ENCODE data around the gene ZMAT2.
"Not testable (repeated sequence)": the region's sequence is repeated elsewhere in the genome, so short reads cannot be mapped to it uniquely, and the experiment has no call there.

The ZMAT2 gene, protein sequence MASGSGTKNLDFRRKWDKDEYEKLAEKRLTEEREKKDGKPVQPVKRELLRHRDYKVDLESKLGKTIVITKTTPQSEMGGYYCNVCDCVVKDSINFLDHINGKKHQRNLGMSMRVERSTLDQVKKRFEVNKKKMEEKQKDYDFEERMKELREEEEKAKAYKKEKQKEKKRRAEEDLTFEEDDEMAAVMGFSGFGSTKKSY

DNA sequence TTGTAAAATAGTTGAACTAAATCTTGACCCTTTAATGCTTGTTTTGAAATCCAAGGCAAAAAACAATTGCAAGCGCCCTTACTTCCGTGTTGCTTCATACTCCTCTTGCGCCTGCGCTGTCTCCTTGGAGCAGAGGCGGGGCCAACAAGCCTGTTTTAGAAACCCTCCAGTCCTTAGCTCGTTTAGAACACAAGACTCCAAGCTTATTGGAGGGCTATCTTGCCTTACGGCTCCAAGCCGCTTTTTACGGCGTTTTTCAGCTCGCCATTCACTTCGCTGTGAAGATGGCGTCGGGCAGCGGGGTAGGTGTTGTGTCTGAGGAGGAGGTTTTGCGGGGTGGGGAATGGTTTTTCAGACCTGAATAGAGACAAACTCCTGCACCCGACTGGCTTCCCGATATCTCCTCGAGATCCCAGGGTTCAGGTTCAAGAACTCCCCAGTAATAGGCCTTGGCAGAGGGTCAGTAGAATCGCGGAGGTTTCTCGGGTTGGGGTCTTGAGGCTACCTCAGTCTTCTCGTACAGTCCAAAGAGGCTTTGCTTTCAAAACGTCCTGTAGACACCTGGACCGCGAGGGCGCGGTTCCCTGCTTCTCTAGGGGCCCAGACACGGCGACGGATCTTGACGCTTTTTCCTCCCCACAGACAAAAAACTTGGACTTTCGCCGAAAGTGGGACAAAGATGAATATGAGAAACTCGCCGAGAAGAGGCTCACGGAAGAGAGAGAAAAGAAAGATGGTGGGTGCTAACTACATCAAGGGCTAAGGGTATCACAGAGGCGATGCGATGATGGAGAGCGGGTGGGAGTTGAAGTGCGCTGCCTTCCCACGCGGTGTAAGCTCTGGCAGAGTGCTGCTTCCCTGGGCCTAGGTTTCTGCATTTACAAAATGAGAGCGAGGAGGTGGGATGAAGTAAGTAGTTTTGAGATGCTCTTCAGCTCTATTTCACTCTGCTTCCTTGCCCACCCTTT is at the start of gene ZMAT2:
ZMAT2 (plus strand) TSS at position 271 of the 968 bp plus-strand sequence; CDS start at position 285, 14 bp downstream.
- peak; percentile 80 for DNase-seq (ENCODE audit: low read depth)

DNA sequence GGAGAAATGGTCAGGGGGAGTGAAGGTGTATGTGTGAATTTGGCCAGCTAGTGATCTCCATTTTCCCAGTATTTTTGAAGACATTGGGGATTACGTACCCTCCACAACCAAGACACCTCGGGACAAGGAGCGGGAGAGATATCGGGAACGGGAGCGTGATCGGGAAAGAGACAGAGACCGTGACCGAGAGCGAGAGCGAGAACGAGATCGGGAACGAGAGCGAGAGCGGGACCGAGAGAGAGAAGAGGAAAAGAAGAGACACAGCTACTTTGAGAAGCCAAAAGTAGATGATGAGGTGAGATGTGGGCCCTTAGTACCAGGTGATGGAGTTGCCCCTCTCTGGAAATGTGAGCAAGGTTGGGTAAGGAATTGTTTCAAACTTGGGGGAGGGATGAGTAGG is 41.4 kb upstream of the ZMAT2 start:
- DNase-seq (ENCODE audit: low read depth): no peak

DNA sequence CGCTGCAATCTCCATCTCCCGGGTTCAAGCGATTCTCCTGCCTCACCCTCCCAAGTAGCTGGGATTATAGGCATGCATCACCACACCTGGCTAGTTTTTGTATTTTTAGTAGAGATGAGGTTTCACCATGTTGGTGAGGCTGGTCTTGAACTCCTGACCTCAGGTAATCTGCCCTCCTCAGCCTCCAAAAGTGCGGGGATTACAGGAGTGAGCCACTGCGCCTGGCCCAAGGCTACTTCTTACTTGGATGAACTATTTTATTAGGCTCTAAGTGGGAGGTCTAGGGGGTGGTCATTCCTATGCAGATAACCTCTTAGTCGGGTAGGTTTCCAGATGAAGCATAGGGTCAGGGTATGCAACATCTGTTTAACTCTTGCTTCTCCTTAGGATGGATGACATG is 39.9 kb upstream of the ZMAT2 start:
- DNase-seq (ENCODE audit: low read depth): not testable (repeated sequence)

DNA sequence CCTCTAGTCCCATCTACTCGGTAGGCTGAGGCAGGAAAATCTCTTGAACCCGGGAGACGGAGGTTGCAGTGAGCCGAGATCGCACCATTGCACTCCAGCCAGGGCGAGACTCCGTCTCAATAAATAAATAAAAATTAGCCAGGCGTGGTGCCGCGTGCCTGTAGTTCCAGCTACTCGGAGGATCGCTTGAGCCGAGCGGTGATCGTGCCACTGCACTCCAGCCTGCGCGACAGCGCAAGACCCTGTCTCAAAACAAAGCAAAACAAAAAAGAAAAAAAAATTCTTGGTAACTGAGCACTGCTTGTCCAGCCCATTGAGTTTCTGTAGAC is 36.3 kb upstream of the ZMAT2 start:
- DNase-seq (ENCODE audit: low read depth): no peak

DNA sequence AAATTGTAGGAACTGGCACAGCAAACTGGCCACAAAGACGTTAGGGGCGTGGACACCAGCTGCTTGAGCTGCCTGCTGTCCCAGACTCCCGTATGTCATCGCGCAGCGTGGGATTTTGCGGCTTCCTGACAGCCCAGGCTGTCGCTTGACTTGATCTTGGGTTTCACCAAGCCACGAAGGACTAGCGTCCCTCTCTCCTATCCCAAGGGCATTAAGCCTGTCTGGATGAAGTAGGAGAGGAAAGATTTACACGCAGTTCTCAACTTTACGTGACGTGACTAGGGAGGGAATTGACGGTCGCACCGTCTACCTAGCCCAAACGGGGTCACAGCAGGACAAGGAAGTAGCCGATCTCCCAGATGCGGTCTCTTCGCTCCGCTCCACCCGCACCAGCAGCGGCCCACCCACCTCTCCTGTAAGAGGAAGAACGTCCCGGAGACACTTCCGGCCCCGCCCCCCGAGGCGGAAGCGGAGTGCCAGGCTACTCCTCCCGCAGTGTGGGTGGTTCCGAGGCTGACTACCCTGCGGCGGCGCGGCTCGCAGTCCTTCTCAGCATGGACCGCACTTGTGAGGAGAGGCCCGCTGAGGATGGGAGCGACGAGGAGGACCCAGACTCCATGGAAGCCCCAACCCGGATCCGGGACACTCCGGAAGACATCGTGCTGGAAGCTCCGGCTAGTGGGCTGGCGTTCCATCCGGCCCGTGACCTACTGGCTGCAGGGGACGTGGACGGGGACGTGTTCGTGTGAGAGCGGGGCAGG is 35.7 kb upstream of the ZMAT2 start, which contains the start of gene WDR55:
WDR55 (plus strand) TSS at position 546 of the 761 bp plus-strand sequence; CDS start at position 555, 9 bp downstream.
- peak; percentile 93 for DNase-seq (ENCODE audit: low read depth)

DNA sequence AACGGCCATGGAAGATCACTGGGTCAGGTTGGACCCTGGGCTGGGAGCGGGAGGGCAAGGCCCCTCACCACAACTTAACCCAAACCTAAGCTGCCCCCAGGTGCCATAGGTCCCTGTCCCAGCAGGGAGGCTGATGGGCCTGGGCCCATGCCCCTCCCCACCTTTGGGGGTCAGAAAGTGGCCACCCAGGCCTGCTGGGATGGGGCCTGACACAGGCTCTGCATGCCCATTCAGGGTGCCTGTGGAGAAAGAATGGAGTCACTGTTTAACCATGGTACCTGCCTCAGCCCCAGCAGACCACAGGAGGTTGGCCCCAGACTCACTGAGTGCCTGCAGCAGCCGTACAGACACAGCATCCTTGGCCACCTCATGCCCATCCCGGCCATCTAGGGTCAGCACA is 29.2 kb upstream of the ZMAT2 start:
- DNase-seq (ENCODE audit: low read depth): not testable (repeated sequence)

DNA sequence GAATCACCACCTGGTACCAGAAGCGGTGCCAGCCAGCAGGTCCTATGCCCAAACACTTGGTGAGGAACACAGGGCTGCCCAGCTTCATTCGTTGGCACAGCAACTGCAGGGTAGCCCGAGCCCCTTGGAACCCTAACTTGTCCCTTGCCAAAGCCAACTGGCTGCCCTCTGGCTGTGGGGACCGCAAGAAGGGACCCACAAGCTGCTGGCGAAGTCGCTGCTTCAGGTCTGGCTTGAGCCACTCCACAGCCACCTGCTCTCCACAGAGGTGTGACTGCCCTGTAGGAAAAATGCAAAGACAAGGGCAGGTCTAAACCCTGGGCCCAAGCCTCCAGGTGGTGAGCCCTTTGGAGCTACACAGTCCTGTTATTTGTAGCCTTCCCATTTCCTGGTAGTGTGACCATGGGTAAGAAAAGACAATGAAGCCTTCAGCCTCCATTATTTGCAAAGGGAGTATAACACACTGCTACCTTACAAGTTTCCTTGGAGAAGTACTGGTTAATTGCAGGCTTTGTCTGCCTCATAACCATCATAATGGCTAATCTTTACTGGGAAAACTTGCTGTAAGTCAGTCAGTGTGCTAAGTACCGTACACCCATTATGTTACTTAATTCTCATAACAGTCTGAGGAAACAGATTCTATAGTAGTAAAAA is 28.6 kb upstream of the ZMAT2 start:
- no peak for DNase-seq (ENCODE audit: low read depth)

DNA sequence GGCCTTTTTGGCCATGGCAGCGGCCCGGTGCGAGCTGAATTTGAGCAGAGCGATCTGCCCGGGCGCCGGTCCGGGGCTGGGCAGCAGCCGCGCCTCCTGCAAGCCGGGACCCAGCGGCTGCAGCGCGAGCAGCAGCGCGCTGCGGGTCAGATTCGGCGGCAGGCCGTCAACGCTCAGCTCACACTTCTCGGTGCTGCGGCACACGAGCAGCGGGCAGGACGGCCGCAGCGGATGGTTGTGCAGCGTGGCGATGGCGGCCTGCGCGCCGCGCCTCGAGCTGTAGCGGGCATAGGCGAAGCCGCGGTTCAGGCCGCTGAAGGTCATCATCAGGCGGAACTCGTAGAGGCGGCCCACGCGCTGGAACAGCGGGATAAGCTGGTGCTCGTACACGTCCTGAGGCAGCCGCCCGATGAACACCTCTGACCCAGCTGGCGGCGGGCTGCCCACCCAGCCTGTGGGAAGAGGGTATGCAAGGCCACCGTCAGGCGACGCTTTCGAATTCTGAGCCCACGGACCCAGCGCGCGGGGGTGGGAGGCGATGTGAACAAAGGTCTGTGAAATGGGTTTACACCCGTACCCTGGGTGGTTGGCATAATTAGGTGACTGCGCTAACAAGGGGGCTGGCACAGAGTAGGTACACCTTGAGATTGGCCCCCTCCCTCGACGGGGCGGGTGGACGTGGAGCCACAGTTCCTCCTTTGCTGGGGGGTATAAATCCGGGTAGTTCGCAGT is 27.6 kb upstream of the ZMAT2 start:
- DNase-seq (ENCODE audit: low read depth): no peak

DNA sequence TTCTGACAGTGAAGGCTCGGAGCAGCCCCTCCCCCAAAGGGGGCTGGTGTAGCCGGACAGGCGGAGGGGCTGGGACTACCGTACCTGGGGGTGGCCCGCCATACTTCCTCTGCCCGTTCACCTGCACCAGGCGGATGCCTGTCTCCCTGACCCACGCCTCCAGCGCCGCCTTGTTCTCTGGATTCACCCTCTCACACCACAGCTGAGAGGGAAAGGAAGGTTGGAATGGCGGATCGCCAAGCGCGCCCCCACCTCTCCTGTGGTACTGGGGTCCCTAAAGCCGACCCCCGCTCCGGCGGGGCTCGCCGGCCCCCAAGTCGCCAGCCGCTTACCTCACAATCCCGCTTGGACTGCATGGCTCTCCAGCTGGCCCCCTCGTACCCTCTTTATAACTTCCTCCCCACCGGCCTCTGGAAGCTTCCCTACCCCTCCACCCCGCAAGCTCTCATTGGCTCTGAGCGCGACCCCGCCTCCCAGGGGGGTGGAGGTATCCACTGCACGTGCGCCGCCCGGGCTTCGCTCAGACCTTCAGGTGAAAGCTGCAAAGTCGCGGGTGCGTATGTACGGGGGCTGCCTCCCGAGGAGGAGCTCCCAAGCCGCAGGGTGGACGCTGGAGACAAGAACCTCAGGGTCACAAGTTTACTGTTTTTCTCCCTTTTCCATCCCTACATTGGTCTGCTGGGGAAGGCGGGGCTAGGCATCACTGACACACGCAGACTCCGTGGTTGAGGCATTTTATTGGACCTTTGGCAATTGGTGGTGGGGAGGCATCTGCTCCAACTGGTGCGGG is 26.9 kb upstream of the ZMAT2 start, which contains the start of gene DND1:
DND1 (minus strand) TSS at position 390 of the 790 bp plus-strand sequence; CDS start at position 356, 34 bp downstream.
- DNase-seq (ENCODE audit: low read depth): no peak

DNA sequence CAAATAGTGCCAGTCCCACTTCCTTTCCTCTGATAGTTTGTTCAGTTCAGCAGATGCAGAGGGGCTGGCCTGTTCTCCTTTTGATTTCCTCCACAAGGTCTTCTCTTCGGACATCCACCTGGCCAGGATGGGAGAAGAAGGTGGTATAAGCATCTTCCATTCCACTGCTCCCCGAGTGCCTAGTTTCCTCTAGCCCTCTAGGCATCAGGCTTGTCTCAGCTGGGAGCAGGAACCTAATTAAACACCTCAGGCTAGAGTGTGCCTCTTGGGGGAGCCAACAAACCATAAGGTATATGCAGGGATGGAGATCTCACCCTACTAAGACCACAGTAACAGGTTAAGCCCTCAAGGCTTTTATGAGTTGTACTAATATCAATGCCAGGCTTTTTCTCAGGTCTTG is 26.0 kb upstream of the ZMAT2 start:
- DNase-seq (ENCODE audit: low read depth): no peak

DNA sequence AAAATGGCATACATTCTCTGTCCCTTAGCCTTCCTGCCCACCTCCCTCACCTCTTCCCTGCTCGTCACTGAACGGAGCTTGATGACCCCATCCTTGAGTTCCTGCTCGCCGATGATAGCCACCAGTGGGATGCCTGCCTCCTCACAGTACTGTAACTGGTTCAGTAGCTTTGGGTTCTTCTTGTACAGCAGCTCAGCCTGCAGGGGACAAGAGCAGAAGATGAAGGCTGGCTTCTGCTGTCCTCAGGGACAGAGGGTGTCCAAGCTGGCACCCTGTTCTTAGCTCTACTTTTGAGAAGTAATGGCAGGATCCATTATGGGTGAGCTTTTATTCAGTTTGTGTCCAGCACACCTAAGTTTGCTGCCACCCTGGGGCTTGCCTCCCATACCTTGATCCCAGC is 25.6 kb upstream of the ZMAT2 start:
- DNase-seq (ENCODE audit: low read depth): no peak

DNA sequence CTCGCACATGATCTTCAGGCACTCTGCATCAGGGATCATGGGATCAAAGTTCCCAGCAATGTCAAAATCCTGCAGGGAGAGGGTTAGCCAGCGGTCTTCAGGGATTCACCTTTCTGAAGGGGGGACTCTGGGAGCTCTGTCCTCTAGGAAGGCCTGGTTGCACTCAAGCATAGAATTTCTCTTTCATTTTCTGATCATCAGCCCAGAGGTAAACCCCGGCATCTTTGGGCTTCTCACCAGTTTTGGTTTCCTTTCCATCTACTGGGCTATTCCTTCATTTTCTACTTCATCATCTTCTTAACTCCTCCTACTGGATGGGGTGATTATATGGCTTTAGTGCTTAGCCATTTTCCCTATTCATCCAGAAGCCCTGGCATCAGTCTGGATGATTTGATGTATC is 22.3 kb upstream of the ZMAT2 start:
- no peak for DNase-seq (ENCODE audit: low read depth)

DNA sequence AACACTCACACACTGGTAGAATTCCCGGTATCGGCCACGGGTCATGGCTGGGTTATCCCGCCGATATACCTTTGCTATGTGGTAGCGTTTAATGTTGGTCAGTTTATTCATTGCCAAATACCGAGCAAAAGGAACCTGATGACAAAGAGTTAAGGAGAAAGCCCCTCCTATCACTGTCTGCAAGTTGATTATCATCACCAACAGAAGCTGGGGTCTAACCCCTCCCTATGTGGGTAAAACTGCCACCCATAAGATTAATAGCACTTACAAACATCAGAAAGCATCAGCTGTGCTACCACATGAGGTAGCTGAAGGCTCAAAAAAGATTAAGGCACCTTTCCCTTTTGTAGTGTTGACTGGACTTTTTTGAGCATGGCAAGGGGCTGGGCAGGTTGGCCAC is 21.3 kb upstream of the ZMAT2 start:
- DNase-seq (ENCODE audit: low read depth): no peak

DNA sequence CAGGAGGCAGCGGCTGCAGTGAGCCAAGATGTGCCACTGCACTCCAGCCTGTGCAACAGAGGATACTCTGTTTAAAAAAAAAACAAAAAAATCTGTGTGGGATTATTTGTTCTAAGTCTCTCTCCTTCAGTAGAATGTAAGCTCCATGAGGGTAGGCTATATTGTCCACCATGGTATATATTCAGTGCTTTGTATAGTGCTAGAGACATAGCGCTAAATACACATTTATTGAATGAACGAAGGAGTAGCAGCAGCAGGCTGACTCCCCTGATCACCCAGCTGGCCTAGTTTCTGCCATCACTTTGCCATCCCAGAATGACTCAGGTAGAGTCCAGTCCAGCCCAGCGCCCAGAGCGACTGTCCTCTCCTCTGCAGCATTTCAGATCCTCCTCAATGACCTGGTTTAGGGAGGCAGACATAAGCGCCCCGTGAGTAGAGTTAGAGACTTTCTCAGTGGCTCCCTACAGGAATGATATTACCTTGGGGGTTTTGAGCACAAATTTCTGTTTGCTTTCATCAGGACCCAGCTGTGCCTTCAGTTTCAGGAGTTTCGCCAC is 9.8 kb upstream of the ZMAT2 start:
- DNase-seq (ENCODE audit: low read depth): no peak

DNA sequence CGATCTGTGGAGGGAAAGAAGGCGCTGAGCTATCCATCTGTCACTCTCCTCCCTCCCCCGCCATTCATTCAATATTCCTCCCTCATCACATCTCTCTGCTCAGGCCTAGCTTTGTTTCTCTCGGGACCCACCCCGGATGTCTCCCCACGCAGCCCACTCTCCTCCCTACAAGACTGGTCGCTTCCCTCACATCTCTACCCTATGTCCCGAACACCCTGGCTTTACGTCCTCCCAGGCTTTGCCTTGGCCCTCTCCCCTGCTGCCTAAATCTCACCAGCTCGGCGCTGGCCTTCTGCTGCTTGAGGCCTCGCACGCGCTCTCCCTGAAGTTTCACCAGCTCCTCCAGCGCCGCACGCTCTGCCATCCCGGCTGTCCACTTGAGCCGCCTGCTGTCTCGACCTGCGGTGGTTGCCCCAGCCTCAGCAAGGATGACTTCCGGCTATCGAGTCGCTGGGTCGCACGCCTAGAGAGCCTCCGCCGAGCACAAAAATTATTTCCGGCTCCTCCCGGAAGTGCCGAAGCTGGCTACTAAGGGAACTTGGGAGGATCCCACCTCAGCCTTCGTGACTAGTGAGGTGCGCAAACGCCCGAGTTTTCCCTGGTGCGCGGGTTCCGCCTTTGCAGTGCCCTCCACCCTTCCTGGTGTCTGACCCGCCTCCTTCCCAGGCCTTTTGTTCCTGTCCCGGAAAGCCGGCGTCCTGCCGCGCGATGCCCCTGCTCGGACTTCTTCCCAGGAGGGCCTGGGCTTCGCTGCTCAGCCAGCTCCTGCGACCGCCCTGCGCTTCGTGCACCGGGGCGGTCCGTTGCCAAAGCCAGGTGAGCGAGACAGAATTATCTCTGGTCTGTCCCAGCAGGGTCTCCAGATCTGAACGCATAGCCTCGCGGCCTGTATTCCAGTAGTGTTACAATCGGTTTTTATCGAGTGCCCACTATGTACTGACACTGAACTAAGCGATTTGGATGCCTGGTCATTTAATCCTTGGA is 9.0 kb upstream of the ZMAT2 start, which contains the start of the genes HARS1 and HARS2:
HARS1 (minus strand) TSS at position 430 of the 984 bp plus-strand sequence; CDS start at position 364, 66 bp downstream.
HARS2 (plus strand) TSS at position 515 of the 984 bp plus-strand sequence; CDS start at position 709, 194 bp downstream.
- peak; percentile 66 for DNase-seq (ENCODE audit: low read depth)

DNA sequence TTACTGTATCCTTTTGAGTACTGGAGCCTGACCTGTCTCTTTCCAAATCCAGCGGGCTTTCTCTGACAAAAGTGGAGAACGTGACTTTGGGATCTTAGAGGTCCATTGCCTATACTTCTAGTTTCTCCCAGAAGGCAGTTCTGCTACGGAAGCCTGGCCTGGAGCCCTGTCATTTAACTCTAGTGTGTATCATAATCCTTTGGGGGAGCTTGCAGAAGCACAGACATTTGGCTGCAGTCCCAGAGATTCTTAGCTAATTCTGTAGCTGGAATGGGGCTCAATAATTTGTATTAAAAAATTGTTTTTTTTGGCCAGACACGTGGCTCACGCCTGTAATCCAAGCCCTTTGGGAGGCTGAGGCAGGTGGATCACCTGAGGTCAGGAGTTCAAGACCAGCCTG is 6.0 kb upstream of the ZMAT2 start:
- DNase-seq (ENCODE audit: low read depth): no peak

DNA sequence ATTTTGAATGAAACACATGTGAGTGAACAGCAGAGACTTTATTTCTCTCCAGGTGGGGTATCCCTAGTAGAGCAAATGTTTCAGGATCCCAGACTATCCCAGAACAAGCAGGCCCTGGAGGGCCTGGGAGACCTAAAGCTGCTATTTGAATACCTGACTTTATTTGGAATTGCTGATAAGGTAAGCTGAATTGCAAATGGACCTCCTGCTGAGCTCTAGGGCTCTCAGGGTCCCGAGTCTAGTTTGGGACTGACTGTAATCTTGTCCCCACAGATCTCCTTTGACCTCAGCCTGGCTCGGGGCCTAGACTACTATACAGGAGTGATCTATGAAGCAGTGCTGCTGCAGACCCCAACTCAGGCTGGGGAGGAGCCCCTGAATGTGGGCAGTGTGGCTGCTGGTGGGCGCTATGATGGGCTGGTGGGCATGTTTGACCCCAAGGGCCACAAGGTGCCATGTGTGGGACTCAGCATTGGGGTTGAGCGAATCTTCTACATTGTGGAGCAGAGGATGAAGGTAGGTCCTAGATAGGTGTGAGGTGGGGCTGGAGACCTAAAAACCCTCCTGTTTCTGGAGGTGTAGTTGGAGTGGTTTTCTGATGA is 3.3 kb upstream of the ZMAT2 start:
- DNase-seq (ENCODE audit: low read depth): no peak

DNA sequence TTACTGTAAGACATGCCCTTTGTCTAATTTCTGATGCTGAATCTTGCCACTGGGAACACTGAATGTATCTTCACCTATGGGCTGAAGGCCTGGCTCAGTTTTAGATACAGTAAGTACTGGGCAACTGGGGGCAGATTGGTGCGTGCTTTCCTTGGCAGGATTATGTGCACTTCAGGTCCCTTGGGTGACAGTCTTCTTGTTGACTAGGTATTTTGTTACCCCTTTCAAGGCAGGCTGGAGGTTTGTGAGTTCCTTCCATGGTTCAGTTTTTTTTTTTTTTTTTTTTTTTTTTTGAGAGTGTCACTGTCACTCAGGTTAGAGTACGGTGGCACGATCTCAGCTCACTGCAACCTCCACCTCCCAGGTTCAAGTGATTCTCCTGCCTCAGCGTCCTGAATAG is 7.6 kb downstream of the ZMAT2 start:
- DNase-seq (ENCODE audit: low read depth): no peak

All from stimulated activated CD8-positive, alpha-beta memory T cell treated with anti-CD3 and anti-CD28 coated beads, Interleukin-12 subunit alpha, Interleukin-12 subunit beta, amount 100 ng/mL, for 4 hours (primary cell).